Measurements from ENCODE around the gene ADAM15. TPM values are rescaled to one million over a fixed set of nuclear protein-coding genes. Genes with fewer than 3 reads are reported as not detected.

The ADAM15 gene
- polyA plus RNA-seq, 1 donor from 2014 or later = 24.8 TPM

GRCh38 chr1:155009742-155010141 is 41.4 kb upstream of the ADAM15 start:
- no peak overlapping the region for H3K4me2 ChIP-seq (ENCODE audit: low read length)
- H3K36me3 ChIP-seq (ENCODE audit: insufficient read depth, low read length) = no peaks in the 10 kb centered on the region
- no peak for TF ChIP-seq EZH2 (IDR thresholded peaks at IDR 0.05; ENCODE audit: borderline replicate concordance, insufficient read depth, low read length, poor library complexity, severe bottlenecking)
- TF ChIP-seq EP300 (conservative IDR thresholded peaks at IDR 0.05; ENCODE audit: poor library complexity, severe bottlenecking) = no peak
- no peak for TF ChIP-seq POLR2AphosphoS5 (IDR thresholded peaks at IDR 0.05)
- no peak for TF ChIP-seq RAD21 (conservative IDR thresholded peaks at IDR 0.05)
- TF ChIP-seq SMC3 (conservative IDR thresholded peaks at IDR 0.05; ENCODE audit: poor library complexity) = no peak
- no peak for TF ChIP-seq CTCF (IDR thresholded peaks at IDR 0.05; ENCODE audit: poor library complexity, severe bottlenecking)
- TF ChIP-seq REST (IDR thresholded peaks at IDR 0.05; ENCODE audit: borderline replicate concordance) = no peak
- TF ChIP-seq TAF1 (IDR thresholded peaks at IDR 0.05; ENCODE audit: low read depth) = no peak
- TF ChIP-seq MXI1 (conservative IDR thresholded peaks at IDR 0.05; ENCODE audit: poor library complexity, severe bottlenecking) = no peak
- H4K20me1 ChIP-seq (ENCODE audit: insufficient read depth) = no peaks in the 10 kb centered on the region
- H3F3A ChIP-seq (ENCODE audit: insufficient read depth, low read length, poor library complexity, severe bottlenecking) = no peaks in the 10 kb centered on the region
- no peak overlapping the region for H3K27ac ChIP-seq (ENCODE audit: low read length)
- no peak overlapping the region for H3K9ac ChIP-seq (ENCODE audit: low read length)
- H3K9me2 ChIP-seq (ENCODE audit: insufficient read depth, low read length) = no peaks in the 10 kb centered on the region
- H3K9me3 ChIP-seq (ENCODE audit: low read length) = no peaks in the 10 kb centered on the region
- no peak overlapping the region for H3K4me3 ChIP-seq (ENCODE audit: low read length)
- no peak overlapping the region for H2AFZ ChIP-seq (ENCODE audit: low read depth, low read length)
- no peaks in the 10 kb centered on the region for H3K27me3 ChIP-seq (ENCODE audit: insufficient read depth, low read depth, low read length)
- H3K79me2 ChIP-seq (replicated peaks; ENCODE audit: insufficient read depth, low read length) = no peaks in the 10 kb centered on the region

- no peaks in the 10 kb centered on the region for H3K27me3 ChIP-seq (ENCODE audit: insufficient read depth, low read depth, low read length)
- H3K4me3 ChIP-seq (ENCODE audit: low read length) = no peak overlapping the region
- no peaks in the 10 kb centered on the region for H3K36me3 ChIP-seq (ENCODE audit: insufficient read depth, low read length)
- H2AFZ ChIP-seq (ENCODE audit: low read depth, low read length) = no peak overlapping the region
- TF ChIP-seq MXI1 (conservative IDR thresholded peaks at IDR 0.05; ENCODE audit: poor library complexity, severe bottlenecking) = no peak
- no peak for TF ChIP-seq EZH2 (IDR thresholded peaks at IDR 0.05; ENCODE audit: borderline replicate concordance, insufficient read depth, low read length, poor library complexity, severe bottlenecking)
- TF ChIP-seq SMC3 (conservative IDR thresholded peaks at IDR 0.05; ENCODE audit: poor library complexity) = no peak
- TF ChIP-seq RAD21 (conservative IDR thresholded peaks at IDR 0.05) = no peak
- no peak for TF ChIP-seq CTCF (IDR thresholded peaks at IDR 0.05; ENCODE audit: poor library complexity, severe bottlenecking)
- TF ChIP-seq REST (IDR thresholded peaks at IDR 0.05; ENCODE audit: borderline replicate concordance) = no peak
- TF ChIP-seq POLR2AphosphoS5 (IDR thresholded peaks at IDR 0.05) = no peak
- no peak for TF ChIP-seq TAF1 (IDR thresholded peaks at IDR 0.05; ENCODE audit: low read depth)
- TF ChIP-seq EP300 (conservative IDR thresholded peaks at IDR 0.05; ENCODE audit: poor library complexity, severe bottlenecking) = no peak
- H3F3A ChIP-seq (ENCODE audit: insufficient read depth, low read length, poor library complexity, severe bottlenecking) = no peaks in the 10 kb centered on the region
- H3K79me2 ChIP-seq (replicated peaks; ENCODE audit: insufficient read depth, low read length) = no peaks in the 10 kb centered on the region
- no peak overlapping the region for H3K9ac ChIP-seq (ENCODE audit: low read length)
- no peak overlapping the region for H3K4me2 ChIP-seq (ENCODE audit: low read length)
- H4K20me1 ChIP-seq (ENCODE audit: insufficient read depth) = no peaks in the 10 kb centered on the region
- H3K9me2 ChIP-seq (ENCODE audit: insufficient read depth, low read length) = no peaks in the 10 kb centered on the region
- no peaks in the 10 kb centered on the region for H3K9me3 ChIP-seq (ENCODE audit: low read length)
- no peak overlapping the region for H3K27ac ChIP-seq (ENCODE audit: low read length)
Observed at GRCh38 chr1:155010211-155010918, 40.8 kb upstream of the ADAM15 start.

Measured in neural cell (in vitro differentiated cells).